ENCODE measurements around the gene IL3.

The IL3 gene

DNA sequence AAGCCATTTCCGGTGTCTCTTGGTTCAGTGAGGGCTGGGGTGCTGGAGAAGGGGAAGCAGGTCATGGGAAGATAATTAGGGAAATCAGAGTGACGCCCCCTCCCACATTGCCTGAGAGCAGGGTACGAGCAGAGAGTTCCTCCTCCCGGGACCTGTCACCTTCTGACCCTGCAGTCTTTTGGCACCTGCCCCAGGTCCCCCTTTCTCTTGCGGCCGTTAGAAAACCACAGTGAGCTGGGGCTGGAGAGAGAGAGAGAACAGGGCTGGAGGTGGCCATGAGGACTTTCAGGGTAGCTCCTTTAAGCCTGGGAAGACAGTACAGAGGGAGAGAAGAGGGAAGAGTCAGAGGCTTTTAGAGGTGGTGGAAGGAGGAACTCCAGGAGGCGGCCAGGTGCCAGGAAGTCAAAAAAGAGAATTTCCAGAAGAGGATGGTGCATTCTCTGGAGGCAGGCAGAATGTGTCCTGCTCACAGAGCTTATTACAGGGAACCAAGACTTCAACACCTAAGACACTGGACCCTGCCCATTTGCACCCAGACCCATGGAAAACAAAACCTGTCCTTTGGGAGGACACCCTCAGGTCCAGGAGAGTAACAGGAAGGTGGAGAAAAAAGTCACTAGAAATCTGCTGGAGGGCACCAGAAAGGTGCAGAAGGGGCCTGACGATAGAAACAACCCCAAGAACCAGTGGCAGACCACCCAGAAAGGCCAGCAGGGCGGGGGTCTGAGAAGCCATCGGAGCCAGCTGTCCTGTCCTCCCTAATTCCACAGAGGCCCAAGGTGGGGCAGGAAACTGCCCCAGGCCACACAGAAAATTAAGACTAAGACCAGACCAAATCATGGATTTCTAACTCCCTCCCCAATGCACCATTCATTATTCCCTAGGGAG, 42.5 kb upstream of the IL3 start:
- H3K4me1 ChIP-seq (ENCODE audit: insufficient read depth, poor library complexity, severe bottlenecking): no peaks in the 10 kb centered on the region
- no peaks in the 10 kb centered on the region for H3K9me3 ChIP-seq (ENCODE audit: severe bottlenecking)
- ATAC-seq (ENCODE audit: low read depth) (no peak), DNase-seq (ENCODE audit: low spot score) (peak; percentile 27)
- peaks cover 3% of the 10 kb centered on the region for H3K27me3 ChIP-seq (ENCODE audit: insufficient read depth, poor library complexity, severe bottlenecking)
- TF ChIP-seq, protein P1, sequence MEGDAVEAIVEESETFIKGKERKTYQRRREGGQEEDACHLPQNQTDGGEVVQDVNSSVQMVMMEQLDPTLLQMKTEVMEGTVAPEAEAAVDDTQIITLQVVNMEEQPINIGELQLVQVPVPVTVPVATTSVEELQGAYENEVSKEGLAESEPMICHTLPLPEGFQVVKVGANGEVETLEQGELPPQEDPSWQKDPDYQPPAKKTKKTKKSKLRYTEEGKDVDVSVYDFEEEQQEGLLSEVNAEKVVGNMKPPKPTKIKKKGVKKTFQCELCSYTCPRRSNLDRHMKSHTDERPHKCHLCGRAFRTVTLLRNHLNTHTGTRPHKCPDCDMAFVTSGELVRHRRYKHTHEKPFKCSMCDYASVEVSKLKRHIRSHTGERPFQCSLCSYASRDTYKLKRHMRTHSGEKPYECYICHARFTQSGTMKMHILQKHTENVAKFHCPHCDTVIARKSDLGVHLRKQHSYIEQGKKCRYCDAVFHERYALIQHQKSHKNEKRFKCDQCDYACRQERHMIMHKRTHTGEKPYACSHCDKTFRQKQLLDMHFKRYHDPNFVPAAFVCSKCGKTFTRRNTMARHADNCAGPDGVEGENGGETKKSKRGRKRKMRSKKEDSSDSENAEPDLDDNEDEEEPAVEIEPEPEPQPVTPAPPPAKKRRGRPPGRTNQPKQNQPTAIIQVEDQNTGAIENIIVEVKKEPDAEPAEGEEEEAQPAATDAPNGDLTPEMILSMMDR (IDR thresholded peaks at IDR 0.05; ENCODE audit: poor library complexity, severe bottlenecking): no peak
- H3K27ac ChIP-seq (ENCODE audit: poor library complexity, severe bottlenecking): no peak overlapping the region
- H3K4me3 ChIP-seq (ENCODE audit: severe bottlenecking): no peak overlapping the region
- no peaks in the 10 kb centered on the region for H3K36me3 ChIP-seq (ENCODE audit: low read depth)

DNA sequence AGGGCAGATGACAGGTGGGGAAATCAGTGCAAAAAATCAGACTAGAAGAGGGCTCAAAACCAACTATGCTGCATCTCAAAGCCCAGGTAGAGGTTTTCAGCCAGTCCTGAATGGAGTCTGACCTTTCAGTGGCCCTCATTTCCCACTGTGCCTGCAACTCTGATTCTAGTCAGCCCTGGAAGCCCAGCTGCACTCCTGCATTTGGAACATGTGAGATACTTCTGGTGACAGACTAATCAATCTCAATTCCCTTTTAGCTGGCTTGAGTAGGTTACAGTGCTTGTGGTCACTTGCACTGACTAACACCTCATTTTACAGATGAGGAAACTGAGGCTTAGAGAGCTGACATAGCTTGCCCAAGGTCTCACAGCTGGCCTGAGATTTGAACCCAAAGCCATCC, 41.1 kb upstream of the IL3 start:
- Histone ChIP-seq H3K27ac (ENCODE audit: poor library complexity, severe bottlenecking) (no peak overlapping the region), H3K27me3 (ENCODE audit: insufficient read depth, poor library complexity, severe bottlenecking) (peaks cover 3% of the 10 kb centered on the region), H3K9me3 (ENCODE audit: severe bottlenecking) (no peaks in the 10 kb centered on the region), H3K36me3 (ENCODE audit: low read depth) (no peaks in the 10 kb centered on the region), H3K4me3 (ENCODE audit: severe bottlenecking) (no peak overlapping the region), H3K4me1 (ENCODE audit: insufficient read depth, poor library complexity, severe bottlenecking) (no peaks in the 10 kb centered on the region)
- ATAC-seq (ENCODE audit: low read depth): no peak
- DNase-seq (ENCODE audit: low spot score): peak; percentile 30
- TF ChIP-seq, protein P1 (IDR thresholded peaks at IDR 0.05; ENCODE audit: poor library complexity, severe bottlenecking): no peak

DNA sequence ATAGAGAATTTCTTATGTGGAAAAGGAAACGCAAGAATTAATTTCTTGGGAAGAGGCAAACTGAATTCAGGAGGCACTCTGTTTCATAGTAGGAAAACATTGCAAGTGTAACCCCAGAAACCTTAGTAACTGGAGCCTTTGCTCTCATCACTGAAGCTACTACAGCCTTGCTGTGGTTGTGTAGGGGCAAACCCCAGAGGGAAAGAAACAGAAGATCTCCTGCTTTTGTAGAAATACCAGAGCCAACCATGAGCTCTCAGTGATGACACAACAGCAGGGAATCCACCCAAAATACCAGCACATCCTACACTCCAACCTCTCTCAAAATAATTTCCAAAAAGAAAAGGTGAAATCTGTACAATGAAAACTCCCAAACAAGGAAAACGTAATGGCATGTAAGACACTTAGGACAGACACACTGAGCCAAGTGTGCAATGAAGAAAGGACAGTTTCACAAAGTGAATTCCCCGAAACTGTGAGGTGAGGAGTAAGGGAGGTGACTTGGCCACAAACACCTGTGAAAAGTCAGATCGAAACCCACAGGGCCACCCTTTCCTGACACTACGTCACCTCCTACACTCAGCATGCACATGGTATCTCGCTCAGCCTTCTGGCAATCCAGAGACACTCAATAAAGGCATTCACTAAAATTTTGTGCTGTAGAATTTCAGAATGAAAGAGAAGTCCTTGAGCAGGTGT, 40.4 kb upstream of the IL3 start:
- ATAC-seq (ENCODE audit: low read depth): no peak

DNA sequence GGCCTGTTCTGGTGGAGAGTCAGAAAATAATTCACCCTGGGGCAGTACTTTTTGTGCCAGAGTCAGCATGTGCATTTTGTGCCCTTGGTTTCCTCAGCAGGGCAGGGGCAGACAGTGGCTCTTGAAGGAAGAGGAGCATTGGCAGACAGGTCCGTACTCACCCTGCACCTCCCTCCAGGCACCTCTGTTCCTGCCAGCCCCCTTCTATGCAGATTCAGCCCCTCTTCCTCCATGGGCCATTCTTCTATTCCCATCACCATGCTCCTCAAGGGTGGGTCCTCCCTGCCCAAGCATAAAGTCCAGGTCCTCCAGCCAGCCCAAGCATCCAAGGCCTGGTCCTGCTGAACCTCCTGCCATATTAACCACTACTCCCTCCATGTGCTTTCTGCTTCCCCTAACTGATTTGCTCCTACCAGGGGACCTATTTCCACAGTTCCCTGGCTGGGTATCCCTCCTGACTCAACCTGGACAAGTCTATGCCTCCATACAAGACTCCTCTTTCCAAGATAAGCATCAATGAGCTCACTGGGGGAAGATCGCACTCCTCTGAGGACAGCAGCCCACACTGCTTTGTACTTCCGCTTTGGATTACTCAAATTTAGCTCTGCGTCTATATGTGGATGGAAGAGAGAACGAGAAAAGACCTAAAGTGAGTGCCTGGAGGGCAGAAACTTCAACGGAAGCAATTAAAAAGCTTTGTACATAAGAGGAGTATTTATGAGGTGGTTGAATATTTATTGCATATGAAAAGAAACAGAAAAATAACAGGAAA, 39.7 kb upstream of the IL3 start:
- H3K4me1 ChIP-seq (ENCODE audit: insufficient read depth, poor library complexity, severe bottlenecking): no peaks in the 10 kb centered on the region
- peaks cover 3% of the 10 kb centered on the region for H3K27me3 ChIP-seq (ENCODE audit: insufficient read depth, poor library complexity, severe bottlenecking)
- ATAC-seq (ENCODE audit: low read depth) (peak; percentile 64; the same call in 2 of the 3 replicates), DNase-seq (ENCODE audit: low spot score) (peak; percentile 41)
- TF ChIP-seq, protein P1 (IDR thresholded peaks at IDR 0.05; ENCODE audit: poor library complexity, severe bottlenecking): no peak
- H3K4me3 ChIP-seq (ENCODE audit: severe bottlenecking): no peak overlapping the region
- H3K27ac ChIP-seq (ENCODE audit: poor library complexity, severe bottlenecking): no peak overlapping the region
- H3K36me3 ChIP-seq (ENCODE audit: low read depth): no peaks in the 10 kb centered on the region
- H3K9me3 ChIP-seq (ENCODE audit: severe bottlenecking): no peaks in the 10 kb centered on the region

More for the DNA sequence above, 40.4 kb upstream of the IL3 start:
- TF ChIP-seq, protein P1 (IDR thresholded peaks at IDR 0.05; ENCODE audit: poor library complexity, severe bottlenecking): no peak
- Histone ChIP-seq H3K36me3 (ENCODE audit: low read depth) (no peaks in the 10 kb centered on the region), H3K27me3 (ENCODE audit: insufficient read depth, poor library complexity, severe bottlenecking) (peaks cover 3% of the 10 kb centered on the region), H3K27ac (ENCODE audit: poor library complexity, severe bottlenecking) (no peak overlapping the region), H3K4me3 (ENCODE audit: severe bottlenecking) (no peak overlapping the region), H3K9me3 (ENCODE audit: severe bottlenecking) (no peaks in the 10 kb centered on the region), H3K4me1 (ENCODE audit: insufficient read depth, poor library complexity, severe bottlenecking) (no peaks in the 10 kb centered on the region)
- DNase-seq (ENCODE audit: low spot score): no peak
